Smooth muscle cell (in vitro differentiated cells): Measurements from ENCODE around the gene HIGD1C. TPM values are rescaled to one million over a fixed set of nuclear protein-coding genes. Genes with fewer than 3 reads are reported as not detected.

ENCODE experiments used
- DNase-seq: peaks from one replicate; lab custom pipeline; 2025; ENCODE audit not compliant: unreplicated experiment; lab: John Stamatoyannopoulos, UW
- H2AFZ ChIP-seq: fragments of 200-600 bp; sonication (generic); 2 replicates; pipeline ENCODE4 v1.6.0; 2016; ENCODE audit warnings: antibody characterized with exemption, low read depth, mild to moderate bottlenecking
- H3F3A ChIP-seq: fragments of 200-600 bp; sonication (generic); 2 replicates; pipeline ENCODE4 v1.6.0; 2017; ENCODE audit warnings: antibody characterized with exemption, low read depth
- H3K27ac ChIP-seq: fragments of 200-600 bp; sonication (generic); 2 replicates; pipeline ENCODE4 v1.5.1; 2016; ENCODE audit warnings: low read depth, mild to moderate bottlenecking
- H3K27me3 ChIP-seq: fragments of 200-600 bp; sonication (generic); 2 replicates; pipeline ENCODE4 v1.6.1; 2016; ENCODE audit warnings: low read depth, mild to moderate bottlenecking
- H3K36me3 ChIP-seq: fragments of 200-600 bp; sonication (generic); 2 replicates; pipeline ENCODE4 v1.5.1; 2016; ENCODE audit warnings: low read depth
- H3K4me1 ChIP-seq: fragments of 200-600 bp; sonication (generic); 2 replicates; pipeline ENCODE4 v1.5.1; 2016; ENCODE audit warnings: low read depth
- H3K4me2 ChIP-seq: fragments of 200-600 bp; sonication (generic); 2 replicates; pipeline ENCODE4 v1.6.0; 2016; ENCODE audit warnings: mild to moderate bottlenecking
- H3K4me3 ChIP-seq: fragments of 200-600 bp; sonication (generic); 2 replicates; pipeline ENCODE4 v1.5.1; 2016; ENCODE audit warnings: mild to moderate bottlenecking
- H3K79me2 ChIP-seq: fragments of 200-600 bp; sonication (generic); 2 replicates; pipeline ENCODE4 v1.6.0; 2016; ENCODE audit warnings: low read depth, mild to moderate bottlenecking
- H3K9ac ChIP-seq: fragments of 200-600 bp; sonication (generic); 2 replicates; pipeline ENCODE4 v1.6.0; 2016; ENCODE audit warnings: low read depth
- H3K9me3 ChIP-seq: fragments of 200-600 bp; sonication (generic); replicated peaks from 2 replicates; pipeline ENCODE4 v1.5.1; 2016; ENCODE audit warnings: low read depth
- H4K20me1 ChIP-seq: fragments of 200-600 bp; sonication (generic); 2 replicates; pipeline ENCODE4 v1.6.0; 2016; ENCODE audit warnings: low read depth
- CTCF ChIP-seq: fragments of 200-600 bp; sonication (generic); IDR thresholded peaks from 2 replicates; pipeline ENCODE4 v1.5.1; 2017; ENCODE audit warnings: borderline replicate concordance, mild to moderate bottlenecking, antibody characterized with exemption; ENCODE audit not compliant: insufficient read depth, poor library complexity, severe bottlenecking
- WGBS: methylation state at CpG from one replicate; pipeline ENCODE4 v1.1.7; 2016; ENCODE audit warnings: low lambda C conversion rate; 5-methylcytosine and 5-hydroxymethylcytosine counted together
- polyA plus RNA-seq: library from polyadenylated mRNA; unstranded; fragments of >200 nt; fragmentation: Nextera tagmentation; extraction: Ambion mirVana; gene quantifications from 2 replicates; pipeline ENCODE4 v1.2.1, GENCODE V29; 2016
- total RNA-seq: library from RNA; depleted of rRNA; stranded (reverse); fragments of >200 nt; gene quantifications from 2 replicates; pipeline ENCODE4 v1.2.3, GENCODE V29; 2014

Gene HIGD1C
- total and polyA plus RNA-seq, 2 experiments from 2014 or later: not detected

GRCh38 chr12:51008329-51009055, 56.1 kb downstream of the HIGD1C start:
- no peak overlapping the region for H2AFZ ChIP-seq
- no peak overlapping the region for H3K4me3 ChIP-seq
- DNase-seq: no peak
- H3K4me2 ChIP-seq: peak overlapping the region; percentile 6
- 96% methylated on average over 1 of the region's 1 CpG for WGBS
- no peak overlapping the region for H3K9ac ChIP-seq
- H3K27me3 ChIP-seq: no peaks in the 10 kb centered on the region
- no peaks in the 10 kb centered on the region for H3F3A ChIP-seq
- H3K9me3 ChIP-seq: no peaks in the 10 kb centered on the region
- H3K27ac ChIP-seq: peak overlapping the region; percentile 32
- peaks cover 15% of the 10 kb centered on the region for H3K4me1 ChIP-seq
- no peak for TF ChIP-seq CTCF
- H4K20me1 ChIP-seq: peaks cover 52% of the 10 kb centered on the region
- peaks cover 47% of the 10 kb centered on the region for H3K79me2 ChIP-seq
- H3K36me3 ChIP-seq: peaks cover 6% of the 10 kb centered on the region

- Histone ChIP-seq H3F3A (no peaks in the 10 kb centered on the region), H4K20me1 (peaks cover 56% of the 10 kb centered on the region), H3K4me2 (peak overlapping the region; percentile 6), H3K27me3 (no peaks in the 10 kb centered on the region), H3K9me3 (no peaks in the 10 kb centered on the region), H3K36me3 (peaks cover 6% of the 10 kb centered on the region), H3K4me3 (no peak overlapping the region), H3K27ac (peak overlapping the region; percentile 32), H3K4me1 (peaks cover 15% of the 10 kb centered on the region), H3K9ac (no peak overlapping the region), H2AFZ (no peak overlapping the region), H3K79me2 (peaks cover 53% of the 10 kb centered on the region)
- TF ChIP-seq CTCF: no peak
- WGBS: 76% methylated on average over 8 of the region's 8 CpGs
- DNase-seq: no peak
Observed at GRCh38 chr12:51009056-51009440, 56.7 kb downstream of the HIGD1C start.

GRCh38 chr12:51011955-51012354, 59.6 kb downstream of the HIGD1C start:
- Histone ChIP-seq H3K27ac (no peak overlapping the region), H3K4me3 (no peak overlapping the region), H3K79me2 (peaks cover 79% of the 10 kb centered on the region), H3K36me3 (no peaks in the 10 kb centered on the region), H3K9me3 (no peaks in the 10 kb centered on the region), H3K9ac (no peak overlapping the region), H4K20me1 (peaks cover 78% of the 10 kb centered on the region), H3F3A (no peaks in the 10 kb centered on the region), H2AFZ (no peak overlapping the region), H3K27me3 (no peaks in the 10 kb centered on the region), H3K4me2 (no peak overlapping the region), H3K4me1 (peaks cover 15% of the 10 kb centered on the region)
- no peak for DNase-seq
- no peak for TF ChIP-seq CTCF
- 69% methylated on average over 4 of the region's 4 CpGs for WGBS
